Lung (tissue), 12 donors: ENCODE results near the gene ING2. TPM values are rescaled to one million over a fixed set of nuclear protein-coding genes. Genes with fewer than 3 reads are reported as not detected.

ENCODE experiments used
- ATAC-seq: fragments of 200-7000 bp; cut with Tn5 transposase; one replicate; pipeline ENCODE4 v1.9.1; 2020; ENCODE audit warnings: moderate number of reproducible peaks; ENCODE audit not compliant: insufficient read depth, low FRiP score
- DNase-seq, 3 donors: peaks; one replicate each; pipeline ENCODE4 v3.0.0-alpha.2; 2013 to 2017
- H3K27ac ChIP-seq, 2 donors: one replicate each; pipeline ENCODE4 v1.5.1; 2013; ENCODE audit warnings: mild to moderate bottlenecking in 2 of 2, moderate library complexity in 2 of 2, control low read depth in 1 of 2, inconsistent platforms in 1 of 2, low read depth in 1 of 2, low read length in 1 of 2
- H3K27me3 ChIP-seq, 3 donors: one replicate each; pipeline ENCODE4 v1.5.1; 2013; ENCODE audit warnings: low read length in 2 of 3; ENCODE audit not compliant: control insufficient read depth in 3 of 3, insufficient read depth in 3 of 3
- H3K36me3 ChIP-seq, 4 donors: one replicate each; pipeline ENCODE4 v1.5.1; 2013; ENCODE audit warnings: low read length in 4 of 4, mild to moderate bottlenecking in 1 of 4, moderate library complexity in 1 of 4; ENCODE audit not compliant: control insufficient read depth in 4 of 4, insufficient read depth in 4 of 4
- H3K4me1 ChIP-seq, 5 donors: one replicate each; pipeline ENCODE4 v1.5.1; 2013; ENCODE audit warnings: low read length in 5 of 5, mild to moderate bottlenecking in 2 of 5, moderate library complexity in 1 of 5; ENCODE audit not compliant: control insufficient read depth in 5 of 5, insufficient read depth in 5 of 5
- H3K4me3 ChIP-seq: one replicate; pipeline ENCODE4 v1.5.1; 2013; ENCODE audit warnings: mild to moderate bottlenecking, control low read depth, moderate library complexity
- H3K9ac ChIP-seq, 2 donors: one replicate each; pipeline ENCODE4 v1.5.1; 2013; ENCODE audit warnings: low read length in 2 of 2, control low read depth in 1 of 2; ENCODE audit not compliant: insufficient read depth in 1 of 2
- H3K9me3 ChIP-seq, 4 donors: one replicate each; pipeline ENCODE4 v1.5.1; 2013; ENCODE audit warnings: low read length in 3 of 4, mild to moderate bottlenecking in 1 of 4, moderate library complexity in 1 of 4; ENCODE audit not compliant: control insufficient read depth in 4 of 4, insufficient read depth in 3 of 4
- CTCF ChIP-seq: IDR thresholded peaks from 2 replicates; pipeline ENCODE4 v1.5.1; 2012; ENCODE audit warnings: mild to moderate bottlenecking; ENCODE audit errors: control extremely low read depth, extremely low read depth
- WGBS, 2 donors: extraction: QIAGEN DNeasy Blood & Tissue Kit; methylation state at CpG; one replicate each; pipeline ENCODE4 v1.1.7; 2013; 5-methylcytosine and 5-hydroxymethylcytosine counted together
- polyA plus RNA-seq, 2 donors: library from polyadenylated mRNA; stranded (reverse); fragments of 200-250 nt; gene quantifications; one replicate each; pipeline ENCODE4 v1.2.1, GENCODE V29; 2013
- total RNA-seq, 2 donors: library from RNA; depleted of rRNA in 1 of 2; stranded (reverse); fragments of >200 nt in 1 of 2; gene quantifications; one replicate each; pipeline ENCODE4 v1.2.1, GENCODE V29; 2014 to 2021
- donor health status: control.
- donor health status: control.
- donor health status: Bipolar disorder and iron deficiency.
- donor health status: healthy.
- donor health status: DM: yes; HTN: yes; CAD: no.

The ING2 gene
- total and polyA plus RNA-seq, 4 donors = 8.5 to 21.9 (median 9.8) TPM

- H3K27ac ChIP-seq = no peak overlapping the region
- no peak for ATAC-seq
- DNase-seq = no peak
- H3K4me3 ChIP-seq = no peak overlapping the region
- TF ChIP-seq CTCF = no peak
- 64 to 80% methylated on average over 6 of the region's 6 CpGs for WGBS, 2 donors
- no peaks in the 10 kb centered on the region for H3K4me1 ChIP-seq
- no peak overlapping the region for H3K9ac ChIP-seq
- H3K9me3 ChIP-seq = no peaks in the 10 kb centered on the region
- no peaks in the 10 kb centered on the region for H3K27me3 ChIP-seq
- H3K36me3 ChIP-seq = peaks cover 0 to 14% (median 5%) of the 10 kb centered on the region in 4 donors
Observed at GRCh38 chr4:183515411-183515810, 10.6 kb downstream of the ING2 start.

DNA sequence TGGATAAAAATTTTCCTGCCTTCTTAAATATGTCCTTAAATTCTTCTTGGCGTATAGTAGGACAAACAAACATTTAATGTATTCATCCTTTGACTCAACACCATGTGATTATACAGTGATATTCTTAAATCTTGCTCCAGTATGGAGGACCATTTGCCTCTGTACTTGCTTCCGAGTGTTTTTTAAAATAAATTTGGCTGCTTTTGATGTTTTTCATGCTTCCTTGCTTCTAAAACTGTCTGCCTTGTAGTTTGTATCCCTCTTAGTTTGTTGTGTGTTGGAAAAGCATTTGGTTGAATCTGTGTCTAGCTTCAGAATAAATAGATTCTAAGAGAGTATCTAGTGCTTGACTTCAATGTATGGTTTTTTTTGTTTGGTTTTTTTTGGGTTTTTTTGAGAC lies 12.3 kb downstream of the ING2 start:
- TF ChIP-seq CTCF = no peak
- Histone ChIP-seq H3K4me1 (no peaks in the 10 kb centered on the region), H3K27ac (no peak overlapping the region), H3K27me3 (no peaks in the 10 kb centered on the region), H3K4me3 (no peak overlapping the region), H3K9me3 (no peaks in the 10 kb centered on the region), H3K36me3 (peaks cover 0 to 2% (median 0%) of the 10 kb centered on the region in 4 donors), H3K9ac (no peak overlapping the region)
- ATAC-seq (no peak), DNase-seq (no peak)
- WGBS, 2 donors = 87 to 97% methylated on average over 2 of the region's 2 CpGs

- no peaks in the 10 kb centered on the region for H3K9me3 ChIP-seq
- 71 to 77% methylated on average over 3 of the region's 3 CpGs for WGBS, 2 donors
- no peak overlapping the region for H3K9ac ChIP-seq
- H3K4me1 ChIP-seq = no peaks in the 10 kb centered on the region
- no peaks in the 10 kb centered on the region for H3K27me3 ChIP-seq
- peaks cover 0 to 2% (median 0%) of the 10 kb centered on the region in 4 donors for H3K36me3 ChIP-seq
- H3K27ac ChIP-seq = no peak overlapping the region
- ATAC-seq = no peak
- no peak for DNase-seq
- H3K4me3 ChIP-seq = no peak overlapping the region
- no peak for TF ChIP-seq CTCF
Observed at GRCh38 chr4:183517781-183518180, 12.9 kb downstream of the ING2 start.

- no peak for DNase-seq
- Histone ChIP-seq H3K4me1 (no peaks in the 10 kb centered on the region), H3K9ac (no peak overlapping the region), H3K4me3 (no peak overlapping the region), H3K36me3 (no peaks in the 10 kb centered on the region), H3K27me3 (peaks cover 0 to 2% (median 0%) of the 10 kb centered on the region in 3 donors), H3K27ac (no peak overlapping the region), H3K9me3 (no peaks in the 10 kb centered on the region)
- WGBS, 2 donors = 63 to 86% methylated on average over 4 of the region's 4 CpGs
- no peak for ATAC-seq
- TF ChIP-seq CTCF = no peak
Observed at GRCh38 chr4:183522821-183523220, 18.0 kb downstream of the ING2 start.
